HEK293T (cell line): ENCODE data around the gene SCNN1G.

Experiments
- FOXM1 ChIP-seq: fragments of 450-650 bp; IDR thresholded peaks from 2 replicates; pipeline ENCODE4 v1.6.1; 2017; ENCODE audit warnings: mild to moderate bottlenecking, borderline replicate concordance
- LEF1 ChIP-seq: fragments of 450-650 bp; IDR thresholded peaks from 2 replicates; pipeline ENCODE4 v1.6.1; 2017; ENCODE audit warnings: mild to moderate bottlenecking, borderline replicate concordance

DNA sequence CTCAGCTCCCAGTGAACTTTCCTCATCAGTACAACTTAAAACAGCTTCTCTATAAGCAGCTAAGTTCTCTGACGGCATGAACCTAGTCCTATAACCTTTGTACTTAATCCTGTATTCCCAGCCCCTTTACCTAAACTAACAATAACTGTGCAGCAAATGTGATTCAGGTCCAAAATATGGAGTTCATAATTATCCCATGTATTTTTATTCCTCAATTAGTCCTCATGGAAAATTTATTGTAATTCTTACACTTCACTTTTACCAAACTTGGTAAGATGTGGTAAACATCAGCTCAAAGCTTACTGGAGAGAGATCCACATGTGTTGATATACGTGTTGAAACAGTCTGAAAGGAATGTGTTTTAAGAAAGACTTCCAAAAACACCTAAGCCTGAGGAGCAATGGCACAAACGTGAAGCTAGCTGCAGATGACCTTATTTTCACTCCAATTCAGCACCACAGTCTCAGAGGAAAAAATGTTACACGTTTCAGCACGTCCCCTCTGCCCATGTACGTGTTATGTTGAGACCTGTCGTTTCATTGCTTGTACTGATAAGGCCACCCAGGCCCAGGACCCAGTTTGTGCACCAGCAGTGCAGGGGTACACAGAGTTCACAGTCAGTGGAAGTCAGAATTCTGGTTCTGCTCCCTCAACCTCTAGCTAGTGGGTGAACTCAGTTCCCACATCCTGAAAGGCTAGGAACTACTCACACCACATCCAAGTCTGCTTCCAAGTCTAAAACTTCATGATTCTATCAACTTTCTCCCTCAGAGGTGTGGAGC, 40.4 kb upstream of the SCNN1G start:
- TF ChIP-seq FOXM1 = no peak
- no peak for TF ChIP-seq LEF1
